Activated CD8-positive, alpha-beta memory T cell treated with anti-CD3 and anti-CD28 coated beads, Interleukin-2, amount 50 U/mL, for 1 hour (primary cell): ENCODE results near the gene KLK1.
"Not testable (repeated sequence)": the region's sequence is repeated elsewhere in the genome, so short reads cannot be mapped to it uniquely, and the experiment has no call there.

Experiments used
- DNase-seq: peaks from one replicate; pipeline ENCODE4 v3.0.0-alpha.2; 2020; ENCODE audit errors: extremely low read depth

KLK1 gene

DNA sequence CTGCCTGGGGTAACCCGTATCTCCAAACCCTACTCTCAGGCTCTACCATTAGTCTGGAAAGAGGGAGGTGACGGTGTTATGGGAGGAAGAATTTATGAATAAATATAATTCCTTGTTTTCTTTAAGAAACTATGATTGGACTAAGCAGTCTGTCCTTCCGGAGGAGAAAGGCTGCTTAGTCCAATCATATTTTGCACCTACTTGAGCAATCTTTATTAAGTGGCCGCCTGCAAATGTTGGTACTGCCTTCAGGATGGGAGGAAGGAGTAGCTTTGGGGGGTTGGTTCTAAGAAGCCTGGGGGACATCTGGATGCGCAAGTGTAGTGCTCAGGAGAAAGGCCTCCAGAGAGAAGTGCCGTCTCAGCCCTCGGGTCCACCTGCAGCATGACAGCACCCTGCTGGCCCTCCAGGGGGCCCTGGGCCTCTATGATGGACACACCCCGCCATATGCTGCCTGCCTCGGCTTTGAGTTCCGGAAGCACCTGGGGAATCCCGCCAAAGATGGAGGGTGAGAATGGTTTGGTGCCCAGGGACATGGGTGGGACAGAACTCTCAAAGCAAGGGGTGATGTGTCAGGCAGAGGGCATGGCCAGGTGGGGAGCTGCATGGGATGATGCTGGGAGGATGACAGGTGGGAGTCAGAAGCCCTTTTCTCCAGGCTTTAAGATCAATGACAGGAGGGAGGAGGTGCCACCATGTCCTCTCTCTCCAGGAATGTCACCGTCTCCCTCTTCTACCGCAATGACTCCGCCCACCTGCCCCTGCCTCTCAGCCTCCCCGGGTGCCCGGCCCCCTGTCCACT, 29.3 kb downstream of the KLK1 start:
- DNase-seq = no peak

DNA sequence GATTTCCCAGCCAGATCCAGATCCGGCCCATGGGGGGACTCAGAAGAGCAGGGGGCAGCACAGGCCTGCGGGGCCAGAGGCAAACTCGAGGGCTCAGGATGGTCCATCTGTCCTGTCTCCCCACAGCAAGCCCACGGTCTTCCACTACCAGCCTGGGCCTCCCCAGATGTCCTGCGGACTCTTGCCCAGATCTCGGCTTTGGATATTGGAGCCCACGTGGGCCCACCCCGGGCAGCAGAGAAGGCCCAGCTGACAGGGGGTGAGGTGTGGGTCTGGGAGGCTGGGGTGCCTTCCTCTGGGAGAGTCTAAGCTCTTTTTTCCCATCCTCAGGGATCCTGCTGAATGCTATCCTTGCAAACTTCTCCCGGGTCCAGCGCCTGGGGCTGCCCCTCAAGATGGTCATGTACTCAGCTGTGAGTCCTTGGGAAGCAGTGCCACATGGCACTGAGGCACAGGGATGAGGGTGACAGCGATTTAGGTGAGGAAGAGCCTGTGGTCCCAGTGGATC, 30.0 kb downstream of the KLK1 start:
- no peak for DNase-seq

DNA sequence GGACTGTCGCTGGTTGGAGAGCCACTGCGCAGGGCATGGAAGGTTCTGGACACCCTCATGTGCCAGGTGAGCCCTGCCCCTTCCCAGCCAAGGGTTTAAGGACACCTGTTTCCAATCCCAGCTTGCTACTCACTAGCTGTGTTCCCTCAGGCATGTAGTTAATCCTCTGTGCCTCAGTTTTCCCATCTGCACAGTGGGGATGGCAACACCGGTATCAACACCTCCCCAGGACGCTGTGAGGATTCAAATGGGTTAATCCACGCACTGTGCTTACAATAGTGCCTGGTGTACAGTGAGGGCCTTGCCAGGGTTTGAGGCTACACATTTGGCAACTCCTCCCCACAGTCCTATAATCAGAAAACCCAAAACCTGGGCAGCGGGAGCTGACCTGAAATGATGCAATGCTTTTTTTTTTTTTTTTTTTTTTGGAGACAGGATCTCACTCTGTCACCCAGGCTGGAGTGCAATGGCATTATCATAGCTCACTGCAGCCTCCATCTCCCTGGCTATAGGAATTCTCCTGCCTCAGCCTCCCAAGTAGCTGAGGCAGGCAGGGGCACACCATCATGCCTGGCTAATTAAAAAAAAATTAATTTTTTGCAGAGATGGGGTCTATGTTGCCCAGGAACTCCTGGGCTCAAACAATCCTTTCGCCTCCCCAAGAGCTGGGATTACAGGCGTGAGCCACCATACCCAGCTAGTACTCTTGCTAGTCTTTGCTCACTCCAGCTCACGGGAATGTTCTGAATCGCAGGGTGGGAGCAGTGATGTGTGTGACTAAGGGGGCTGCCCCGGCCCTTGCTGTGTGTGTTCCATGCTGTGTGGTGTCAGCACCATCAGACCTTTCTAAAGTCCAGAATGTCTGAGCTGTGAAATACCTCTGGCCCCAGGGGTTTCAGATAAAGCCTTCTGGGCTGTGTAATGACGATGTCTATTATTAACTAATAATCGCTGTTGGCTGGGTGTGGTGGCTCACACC, 31.0 kb downstream of the KLK1 start:
- no peak for DNase-seq

GRCh38 chr19:50791594-50792271, 31.9 kb downstream of the KLK1 start:
- no peak for DNase-seq

DNA sequence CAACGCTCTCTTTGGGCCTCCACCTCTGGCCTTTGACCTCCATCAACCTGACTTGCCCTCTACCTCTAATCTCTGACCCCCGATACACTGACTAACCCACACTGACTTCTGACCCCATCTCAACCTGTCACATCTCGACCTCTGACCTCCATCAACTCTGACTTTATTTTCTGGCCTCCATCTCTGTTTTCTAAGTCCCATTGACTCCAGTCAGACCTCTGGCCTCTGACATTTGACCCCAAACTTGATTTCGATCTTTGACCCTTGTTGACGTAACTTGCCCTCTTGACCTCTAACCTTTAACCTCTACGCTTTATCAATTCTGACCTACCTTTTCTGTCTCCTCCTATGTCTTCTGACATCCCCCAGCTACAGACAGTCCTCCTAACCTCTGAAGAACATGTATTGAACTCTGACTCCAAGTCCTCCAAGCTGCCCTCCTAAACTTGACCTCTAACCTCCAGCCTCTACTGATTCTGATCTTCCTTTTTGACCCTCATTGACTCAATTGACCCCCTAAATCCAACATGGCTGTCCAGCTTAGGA, 32.6 kb downstream of the KLK1 start:
- no peak for DNase-seq

GRCh38 chr19:50790396-50790795, 33.2 kb downstream of the KLK1 start, which contains the start of gene ACP4:
ACP4 (plus strand) TSS chr19:50790415; CDS start chr19:50790415, 0 bp downstream.
- no peak for DNase-seq

- no peak for DNase-seq
These were observed 38.3 kb downstream of the KLK1 start for GRCh38 chr19:50785329-50785728.

GRCh38 chr19:50784710-50785109, 38.9 kb downstream of the KLK1 start:
- DNase-seq = no peak

- not testable (repeated sequence) for DNase-seq
These were observed 39.8 kb downstream of the KLK1 start for GRCh38 chr19:50783848-50784152.

GRCh38 chr19:50780753-50781435, 42.7 kb downstream of the KLK1 start:
- DNase-seq = no peak

DNA sequence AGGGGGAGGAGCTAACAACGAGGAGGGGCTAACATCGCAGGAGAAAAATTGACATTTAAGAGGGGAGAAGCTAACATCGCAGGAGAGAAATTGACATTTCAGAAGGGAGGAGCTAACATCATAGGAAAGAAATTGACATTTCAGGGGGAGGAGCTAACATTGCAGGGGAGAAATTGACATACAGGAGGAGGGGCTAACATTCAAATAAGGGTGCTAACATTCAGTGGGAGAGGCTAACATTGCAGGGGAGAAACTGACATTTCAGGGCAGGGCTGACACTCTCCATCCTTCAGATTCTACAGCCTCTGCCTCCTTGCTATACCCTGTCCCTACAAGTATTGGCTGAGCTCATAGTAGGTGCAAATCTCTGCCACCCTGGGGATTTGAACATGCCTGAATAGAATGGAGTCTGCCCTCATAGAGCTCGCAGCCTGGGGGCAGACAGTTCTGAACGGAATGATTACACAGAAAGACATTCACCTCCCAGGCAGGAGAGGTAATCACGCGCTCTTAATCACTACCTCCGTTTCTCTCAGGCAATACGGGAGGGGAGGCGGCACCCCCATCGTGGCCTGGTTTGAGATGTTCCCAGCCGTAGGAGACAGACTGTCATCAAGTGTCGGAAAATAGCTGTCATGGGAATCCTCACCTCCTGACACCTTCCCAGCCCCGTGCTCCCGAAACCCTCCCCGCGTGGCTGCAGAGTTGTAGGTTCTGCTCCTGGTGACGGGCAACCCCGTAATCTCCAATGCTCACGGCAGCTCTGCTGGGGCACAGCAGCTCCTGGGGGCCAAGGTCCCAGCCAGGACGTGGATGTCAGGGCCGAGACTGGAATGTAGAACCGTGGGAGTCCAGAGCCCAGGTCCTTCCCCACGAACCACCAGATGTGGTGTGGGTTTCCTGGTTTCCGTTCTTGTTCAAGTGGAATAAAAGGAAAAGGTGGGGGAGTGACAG, 43.8 kb downstream of the KLK1 start:
- DNase-seq = no peak

- DNase-seq = no peak
These were observed 44.6 kb downstream of the KLK1 start for GRCh38 chr19:50778906-50779430.

- no peak for DNase-seq
These were observed 45.7 kb downstream of the KLK1 start for GRCh38 chr19:50777830-50778303.

GRCh38 chr19:50777261-50777660, 46.3 kb downstream of the KLK1 start:
- DNase-seq = no peak

- no peak for DNase-seq
These were observed 47.5 kb downstream of the KLK1 start for GRCh38 chr19:50776131-50776530.

- not testable (repeated sequence) for DNase-seq
These were observed 50.1 kb downstream of the KLK1 start for GRCh38 chr19:50773454-50773853.

DNA sequence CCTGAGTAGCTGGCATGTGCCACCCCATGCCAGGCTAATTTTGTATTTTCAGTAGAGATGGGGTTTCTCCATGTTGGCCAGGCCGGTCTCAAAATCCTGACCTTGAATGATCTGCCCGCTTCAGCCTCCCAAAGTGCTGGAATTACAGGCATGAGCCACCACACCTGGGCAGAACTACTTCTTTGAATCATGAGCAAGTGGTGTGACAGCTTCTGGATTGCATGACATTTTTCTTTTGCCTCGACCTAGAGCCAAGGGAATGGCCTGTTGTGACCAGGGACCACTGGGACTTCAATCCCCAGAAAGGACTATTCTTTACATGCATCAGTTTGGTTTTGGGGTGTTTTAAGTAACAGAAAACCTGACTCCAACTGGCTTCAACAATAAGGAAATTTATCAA, 50.7 kb downstream of the KLK1 start:
- not testable (repeated sequence) for DNase-seq

- no peak for DNase-seq
These were observed 51.1 kb downstream of the KLK1 start for GRCh38 chr19:50772476-50772875.

DNA sequence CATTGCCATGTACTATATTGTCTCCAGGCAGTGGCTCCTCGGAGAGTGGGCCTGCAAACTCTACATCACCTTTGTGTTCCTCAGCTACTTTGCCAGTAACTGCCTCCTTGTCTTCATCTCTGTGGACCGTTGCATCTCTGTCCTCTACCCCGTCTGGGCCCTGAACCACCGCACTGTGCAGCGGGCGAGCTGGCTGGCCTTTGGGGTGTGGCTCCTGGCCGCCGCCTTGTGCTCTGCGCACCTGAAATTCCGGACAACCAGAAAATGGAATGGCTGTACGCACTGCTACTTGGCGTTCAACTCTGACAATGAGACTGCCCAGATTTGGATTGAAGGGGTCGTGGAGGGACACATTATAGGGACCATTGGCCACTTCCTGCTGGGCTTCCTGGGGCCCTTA, 52.7 kb downstream of the KLK1 start:
- DNase-seq = no peak

DNA sequence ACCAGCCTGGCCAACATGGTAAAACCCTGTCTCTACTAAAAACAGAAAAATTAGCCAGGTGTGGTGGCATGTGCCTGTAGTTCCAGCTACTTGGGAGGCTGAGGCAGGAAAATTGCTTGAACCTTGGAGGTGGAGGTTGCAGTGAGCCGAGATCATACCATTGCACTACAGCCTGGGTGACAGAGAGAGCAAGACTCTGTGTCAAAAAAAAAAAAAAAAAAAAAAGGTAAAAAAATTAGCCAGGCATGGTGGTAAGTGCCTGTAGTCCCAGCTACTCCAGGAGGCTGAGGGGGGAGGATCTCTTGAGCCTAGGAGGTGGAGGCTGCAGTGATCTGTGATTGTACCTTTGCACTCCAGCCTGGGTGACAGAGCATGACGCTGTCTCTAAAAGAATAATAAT, 53.4 kb downstream of the KLK1 start, which contains the start of gene GPR32:
Gene GPR32 (plus strand): TSS at position 301 of the 400 bp plus-strand sequence. CDS start 137 bp downstream, outside the sequence.
- DNase-seq = not testable (repeated sequence)
